Measurements from ENCODE around the gene BANF2.
"Not testable (repeated sequence)": the region's sequence is repeated elsewhere in the genome, so short reads cannot be mapped to it uniquely, and the experiment has no call there.

BANF2 gene

GRCh38 chr20:17768271-17768670 lies 68.5 kb downstream of the BANF2 start:
- TF ChIP-seq CTCF (IDR thresholded peaks at IDR 0.05; ENCODE audit: poor library complexity, severe bottlenecking), result no peak
- no peak overlapping the region for H3K27ac ChIP-seq (ENCODE audit: poor library complexity, severe bottlenecking)
- no peaks in the 10 kb centered on the region for H3K27me3 ChIP-seq (ENCODE audit: insufficient read depth, poor library complexity, severe bottlenecking)
- H3K4me3 ChIP-seq (ENCODE audit: severe bottlenecking), result no peak overlapping the region
- ATAC-seq (ENCODE audit: low read depth) (no peak), DNase-seq (ENCODE audit: low spot score) (no peak)
- H3K36me3 ChIP-seq (ENCODE audit: low read depth), result no peaks in the 10 kb centered on the region
- H3K4me1 ChIP-seq (ENCODE audit: insufficient read depth, poor library complexity, severe bottlenecking), result peaks cover 2% of the 10 kb centered on the region
- H3K9me3 ChIP-seq (ENCODE audit: severe bottlenecking), result no peaks in the 10 kb centered on the region

DNA sequence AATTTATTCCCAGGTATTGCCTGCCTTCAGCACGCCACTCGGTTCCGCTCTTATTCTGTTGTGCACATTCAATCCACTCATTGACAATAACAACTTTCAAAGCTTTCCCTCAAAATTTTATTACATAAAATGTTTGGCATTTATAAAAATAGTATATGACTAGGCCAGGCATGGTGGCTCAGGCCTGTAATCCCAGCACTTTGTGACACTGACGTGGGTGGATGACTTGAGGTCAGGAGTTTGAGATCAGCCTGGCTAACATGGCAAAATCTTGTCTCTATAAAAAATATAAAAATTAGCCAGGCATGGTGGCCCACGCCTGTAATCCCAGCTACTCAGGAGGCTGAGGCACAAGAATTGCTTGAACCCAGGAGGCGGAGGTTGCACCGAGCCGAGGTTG lies 70.0 kb downstream of the BANF2 start:
- not testable (repeated sequence) for H3K9me3 ChIP-seq (ENCODE audit: severe bottlenecking); H3K4me3 ChIP-seq (ENCODE audit: severe bottlenecking); H3K36me3 ChIP-seq (ENCODE audit: low read depth); DNase-seq (ENCODE audit: low spot score); H3K27me3 ChIP-seq (ENCODE audit: insufficient read depth, poor library complexity, severe bottlenecking); H3K4me1 ChIP-seq (ENCODE audit: insufficient read depth, poor library complexity, severe bottlenecking); ATAC-seq (ENCODE audit: low read depth); H3K27ac ChIP-seq (ENCODE audit: poor library complexity, severe bottlenecking)

DNA sequence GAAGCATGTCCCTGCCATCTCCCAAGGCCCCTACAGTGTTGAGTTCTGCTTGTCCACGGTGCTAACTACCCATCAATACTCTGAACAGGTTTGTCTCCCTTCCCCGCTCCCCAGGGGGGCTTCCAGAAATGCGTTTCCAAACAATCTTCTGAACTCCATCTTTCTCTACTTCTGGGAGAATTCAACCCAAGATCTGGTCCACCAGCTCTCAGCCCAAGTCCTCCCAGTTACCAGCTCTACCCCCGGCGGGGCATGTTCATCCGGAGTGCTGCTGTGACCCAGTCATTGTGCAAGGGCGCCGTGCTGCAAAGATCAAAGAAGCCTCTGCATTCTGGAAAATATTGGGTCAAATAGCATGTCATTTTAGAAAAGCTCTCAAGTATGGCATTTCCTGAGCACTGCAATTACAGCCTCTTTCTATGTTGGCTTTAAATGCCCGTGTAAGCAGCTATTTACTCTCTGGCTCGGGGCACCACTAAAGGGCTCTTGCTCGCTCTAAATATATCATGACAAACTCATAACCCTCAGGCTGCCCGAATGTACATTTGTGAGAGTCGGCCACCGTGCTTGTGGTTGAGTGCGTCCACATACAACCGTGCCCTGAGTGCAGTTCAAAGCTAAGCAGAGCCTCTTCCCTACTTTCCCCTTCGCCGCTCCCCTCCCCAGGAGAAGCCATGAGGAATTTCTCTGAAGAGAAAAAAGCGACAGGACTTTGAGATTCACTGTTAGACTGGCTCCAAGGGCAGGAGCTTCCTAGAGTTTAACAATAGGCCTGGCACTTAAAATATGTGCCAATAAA lies 71.6 kb downstream of the BANF2 start:
- DNase-seq (ENCODE audit: low spot score) (no peak), ATAC-seq (ENCODE audit: low read depth) (no peak)
- Histone ChIP-seq H3K36me3 (ENCODE audit: low read depth) (no peaks in the 10 kb centered on the region), H3K9me3 (ENCODE audit: severe bottlenecking) (no peaks in the 10 kb centered on the region), H3K27me3 (ENCODE audit: insufficient read depth, poor library complexity, severe bottlenecking) (no peaks in the 10 kb centered on the region), H3K4me1 (ENCODE audit: insufficient read depth, poor library complexity, severe bottlenecking) (no peaks in the 10 kb centered on the region), H3K27ac (ENCODE audit: poor library complexity, severe bottlenecking) (no peak overlapping the region), H3K4me3 (ENCODE audit: severe bottlenecking) (no peak overlapping the region)
- no peak for TF ChIP-seq CTCF (IDR thresholded peaks at IDR 0.05; ENCODE audit: poor library complexity, severe bottlenecking)

- no peak for TF ChIP-seq CTCF (IDR thresholded peaks at IDR 0.05; ENCODE audit: poor library complexity, severe bottlenecking)
- no peak for ATAC-seq (ENCODE audit: low read depth)
- H3K36me3 ChIP-seq (ENCODE audit: low read depth), result no peaks in the 10 kb centered on the region
- no peak for DNase-seq (ENCODE audit: low spot score)
- no peaks in the 10 kb centered on the region for H3K4me1 ChIP-seq (ENCODE audit: insufficient read depth, poor library complexity, severe bottlenecking)
- no peak overlapping the region for H3K4me3 ChIP-seq (ENCODE audit: severe bottlenecking)
- H3K9me3 ChIP-seq (ENCODE audit: severe bottlenecking), result no peaks in the 10 kb centered on the region
- H3K27me3 ChIP-seq (ENCODE audit: insufficient read depth, poor library complexity, severe bottlenecking), result no peaks in the 10 kb centered on the region
- H3K27ac ChIP-seq (ENCODE audit: poor library complexity, severe bottlenecking), result no peak overlapping the region
These were observed 72.2 kb downstream of the BANF2 start for GRCh38 chr20:17772005-17772343.

DNA sequence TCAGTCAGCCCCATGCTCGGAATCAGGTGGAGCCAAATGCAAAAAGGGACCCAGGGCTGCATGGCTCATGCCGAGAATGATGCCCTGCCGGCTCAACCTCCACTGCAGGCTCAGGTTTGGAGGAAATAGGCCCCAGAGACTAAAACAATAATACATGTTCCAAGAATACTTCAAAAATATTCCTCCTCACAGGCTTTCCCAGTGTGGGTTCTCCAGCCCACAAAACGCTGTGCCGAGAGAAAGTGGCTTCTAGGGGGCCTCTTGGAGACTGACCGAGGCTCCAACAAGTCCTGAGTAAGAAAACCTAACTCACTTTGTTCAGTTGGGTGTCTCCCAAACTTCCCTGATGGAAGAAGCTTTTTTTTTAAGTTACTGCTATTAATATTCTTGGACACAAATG lies 73.9 kb downstream of the BANF2 start:
- H3K4me3 ChIP-seq (ENCODE audit: severe bottlenecking), result no peak overlapping the region
- no peak for DNase-seq (ENCODE audit: low spot score)
- H3K27me3 ChIP-seq (ENCODE audit: insufficient read depth, poor library complexity, severe bottlenecking), result no peaks in the 10 kb centered on the region
- no peaks in the 10 kb centered on the region for H3K4me1 ChIP-seq (ENCODE audit: insufficient read depth, poor library complexity, severe bottlenecking)
- H3K9me3 ChIP-seq (ENCODE audit: severe bottlenecking), result no peaks in the 10 kb centered on the region
- H3K36me3 ChIP-seq (ENCODE audit: low read depth), result no peaks in the 10 kb centered on the region
- ATAC-seq (ENCODE audit: low read depth), result no peak
- no peak for TF ChIP-seq CTCF (IDR thresholded peaks at IDR 0.05; ENCODE audit: poor library complexity, severe bottlenecking)
- H3K27ac ChIP-seq (ENCODE audit: poor library complexity, severe bottlenecking), result no peak overlapping the region

Data from RWPE2 (cell line).